Endodermal cell (in vitro differentiated cells): ENCODE measurements around the gene CLEC3B. TPM values are rescaled to one million over a fixed set of nuclear protein-coding genes. Genes with fewer than 3 reads are reported as not detected.

Experiments
- DNase-seq: peaks from one replicate; pipeline ENCODE4 v3.0.0-alpha.2; 2017
- H3K27ac ChIP-seq: 2 replicates; pipeline ENCODE4 v1.5.1; 2013; ENCODE audit warnings: mild to moderate bottlenecking, low read depth, low read length, moderate library complexity
- H3K27me3 ChIP-seq: 2 replicates; pipeline ENCODE4 v1.6.1; 2013; ENCODE audit warnings: mild to moderate bottlenecking, low read length, moderate library complexity; ENCODE audit not compliant: insufficient read depth, control insufficient read depth, poor library complexity, severe bottlenecking
- H3K36me3 ChIP-seq: 2 replicates; pipeline ENCODE4 v1.7.0; 2013; ENCODE audit warnings: mild to moderate bottlenecking, low read length, moderate library complexity; ENCODE audit not compliant: control insufficient read depth, insufficient read depth
- H3K4me1 ChIP-seq: one replicate; pipeline ENCODE4 v1.7.0; 2013; ENCODE audit warnings: low read length; ENCODE audit not compliant: control insufficient read depth, insufficient read depth
- H3K4me3 ChIP-seq: 2 replicates; pipeline ENCODE4 v1.5.1; 2013; ENCODE audit warnings: mild to moderate bottlenecking, low read length, moderate library complexity
- H3K9ac ChIP-seq: 2 replicates; pipeline ENCODE4 v1.6.1; 2013; ENCODE audit warnings: mild to moderate bottlenecking, low read length, moderate library complexity; ENCODE audit not compliant: poor library complexity, severe bottlenecking; ENCODE audit errors: extremely low read depth
- H3K9me3 ChIP-seq: 2 replicates; pipeline ENCODE4 v1.6.1; 2013; ENCODE audit warnings: mild to moderate bottlenecking, low read length, moderate library complexity; ENCODE audit not compliant: control insufficient read depth
- H3K27ac Mint-ChIP-seq: 2 replicates; pipeline ENCODE4 v1.8.0; 2020; ENCODE audit warnings: mixed read lengths
- H3K27me3 Mint-ChIP-seq: 2 replicates; pipeline ENCODE4 v1.8.0; 2021; ENCODE audit warnings: mild to moderate bottlenecking, mixed read lengths; ENCODE audit not compliant: insufficient read depth
- H3K36me3 Mint-ChIP-seq: 2 replicates; pipeline ENCODE4 v1.8.0; 2020; ENCODE audit warnings: low read depth, mixed read lengths
- H3K4me1 Mint-ChIP-seq: 2 replicates; pipeline ENCODE4 v1.8.0; 2020; ENCODE audit warnings: mixed read lengths
- H3K4me3 Mint-ChIP-seq: 2 replicates; pipeline ENCODE4 v1.8.0; 2020; ENCODE audit warnings: mild to moderate bottlenecking, moderate library complexity, mixed read lengths
- H3K9me3 Mint-ChIP-seq: 2 replicates; pipeline ENCODE4 v1.8.0; 2020; ENCODE audit warnings: mild to moderate bottlenecking, mixed read lengths
- WGBS, 2 experiments: methylation state at CpG; one replicate each; pipeline versions ENCODE4 v1.1.5 to v1.1.7; 2013; ENCODE audit warnings: missing lambda C conversion rate in 2 of 2, mixed read lengths in 1 of 2; ENCODE audit not compliant: insufficient coverage in 1 of 2, insufficient read length in 1 of 2; 5-methylcytosine and 5-hydroxymethylcytosine counted together
- total RNA-seq, 2 donors: library from RNA; stranded (reverse); fragmentation: NEBNext Ultra II Directional in 1 of 2; extraction: Animal tissue kit (Norgen Biotek cat#: 25700) in 1 of 2; gene quantifications; 2 replicates in 1 of 2; 3 replicates in 1 of 2; pipeline ENCODE4 v1.2.1, GENCODE V29; 2021
- TF ChIP-seq, protein P1 (sequence below): fragments of 200-600 bp; sonication (generic); conservative IDR thresholded peaks from 2 replicates; pipeline ENCODE4 v1.5.0; 2021; ENCODE audit warnings: antibody characterized with exemption, mild to moderate bottlenecking

CLEC3B gene
- total RNA-seq, 2 donors from 2014 or later: not detected

DNA sequence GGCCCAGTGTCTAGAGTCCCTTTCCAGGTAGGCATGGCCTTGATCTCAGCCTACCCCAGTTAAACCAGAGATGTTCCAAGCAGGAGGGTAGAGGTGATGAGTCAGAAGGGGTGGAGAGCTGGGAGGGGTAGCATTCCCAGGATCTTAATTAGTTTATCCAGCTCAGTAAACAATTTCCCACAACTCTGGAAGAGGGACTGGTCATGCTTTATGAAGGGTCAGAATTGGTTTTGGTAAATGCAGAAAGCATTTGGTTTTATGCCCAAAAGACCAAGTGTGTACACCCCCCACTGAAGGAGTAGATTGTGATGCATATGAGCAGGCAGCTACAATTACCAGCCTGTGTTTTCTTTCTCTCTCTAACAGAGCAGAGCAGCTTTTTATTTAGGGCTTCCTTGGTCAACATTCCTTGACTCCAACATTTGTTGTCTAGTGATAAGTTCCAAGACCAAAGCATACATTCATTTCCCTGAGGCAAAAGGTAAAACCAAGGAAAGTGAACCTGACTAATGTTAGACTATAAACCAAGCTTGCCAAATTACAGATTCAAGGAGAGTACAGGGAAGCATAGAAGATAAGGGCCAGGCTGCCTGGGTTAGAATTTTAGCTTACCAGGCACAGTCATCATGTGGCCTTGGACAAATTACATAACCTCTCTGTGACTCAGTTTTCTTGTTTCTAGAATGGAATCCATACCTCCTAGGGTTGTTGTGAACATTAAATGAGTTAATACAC, 32.5 kb upstream of the CLEC3B start:
- H3K27ac Mint-ChIP-seq: no peak overlapping the region
- no peak overlapping the region for H3K9ac ChIP-seq

DNA sequence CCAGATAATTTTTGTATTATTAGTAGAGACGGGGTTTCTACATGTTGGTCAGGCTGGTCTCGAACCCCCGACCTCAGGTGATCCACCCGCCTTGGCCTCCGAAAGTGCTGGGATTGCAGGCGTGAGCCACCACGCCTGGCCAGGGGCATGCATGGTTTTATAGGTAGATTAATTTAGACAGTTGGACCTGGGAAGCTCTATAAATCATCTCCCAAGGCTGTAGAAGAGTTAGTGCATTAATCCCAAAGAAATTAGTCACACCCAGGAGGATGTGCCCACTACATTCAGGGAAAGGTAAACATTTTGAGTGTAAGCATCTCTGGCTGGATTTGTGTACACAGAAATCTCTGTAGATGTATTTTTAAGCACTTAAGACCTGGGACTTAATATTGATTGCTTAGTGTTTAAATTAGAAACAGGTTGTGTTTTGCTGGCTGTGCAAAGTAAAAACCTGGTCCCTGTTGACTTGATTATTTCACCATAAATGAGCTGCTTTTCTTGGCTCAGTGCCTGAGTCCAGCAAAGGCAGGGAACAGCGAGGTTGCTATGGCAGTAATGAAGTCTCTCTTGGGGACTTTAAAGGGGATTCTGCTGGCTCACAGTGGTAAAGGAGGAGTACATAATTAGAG, 30.8 kb upstream of the CLEC3B start:
- no peaks in the 10 kb centered on the region for H3K9me3 ChIP-seq
- Mint-ChIP-seq H3K36me3 (peaks cover 69% of the 10 kb centered on the region), H3K4me3 (no peak overlapping the region), H3K4me1 (peaks cover 17% of the 10 kb centered on the region), H3K27me3 (no peaks in the 10 kb centered on the region), H3K9me3 (no peaks in the 10 kb centered on the region), H3K27ac (no peak overlapping the region)
- no peak overlapping the region for H3K9ac ChIP-seq
- no peak for DNase-seq
- peaks cover 5% of the 10 kb centered on the region for H3K4me1 ChIP-seq
- no peak overlapping the region for H3K4me3 ChIP-seq
- H3K27me3 ChIP-seq: no peaks in the 10 kb centered on the region
- no peak overlapping the region for H3K27ac ChIP-seq
- TF ChIP-seq, protein P1, sequence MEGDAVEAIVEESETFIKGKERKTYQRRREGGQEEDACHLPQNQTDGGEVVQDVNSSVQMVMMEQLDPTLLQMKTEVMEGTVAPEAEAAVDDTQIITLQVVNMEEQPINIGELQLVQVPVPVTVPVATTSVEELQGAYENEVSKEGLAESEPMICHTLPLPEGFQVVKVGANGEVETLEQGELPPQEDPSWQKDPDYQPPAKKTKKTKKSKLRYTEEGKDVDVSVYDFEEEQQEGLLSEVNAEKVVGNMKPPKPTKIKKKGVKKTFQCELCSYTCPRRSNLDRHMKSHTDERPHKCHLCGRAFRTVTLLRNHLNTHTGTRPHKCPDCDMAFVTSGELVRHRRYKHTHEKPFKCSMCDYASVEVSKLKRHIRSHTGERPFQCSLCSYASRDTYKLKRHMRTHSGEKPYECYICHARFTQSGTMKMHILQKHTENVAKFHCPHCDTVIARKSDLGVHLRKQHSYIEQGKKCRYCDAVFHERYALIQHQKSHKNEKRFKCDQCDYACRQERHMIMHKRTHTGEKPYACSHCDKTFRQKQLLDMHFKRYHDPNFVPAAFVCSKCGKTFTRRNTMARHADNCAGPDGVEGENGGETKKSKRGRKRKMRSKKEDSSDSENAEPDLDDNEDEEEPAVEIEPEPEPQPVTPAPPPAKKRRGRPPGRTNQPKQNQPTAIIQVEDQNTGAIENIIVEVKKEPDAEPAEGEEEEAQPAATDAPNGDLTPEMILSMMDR: no peak
- WGBS, 2 experiments: 87 to 92% methylated on average over 8 of the region's 8 CpGs
- H3K36me3 ChIP-seq: peaks cover 69% of the 10 kb centered on the region

More for the DNA sequence above, 32.5 kb upstream of the CLEC3B start:
- no peaks in the 10 kb centered on the region for H3K27me3 Mint-ChIP-seq
- DNase-seq: no peak
- H3K27me3 ChIP-seq: no peaks in the 10 kb centered on the region
- no peaks in the 10 kb centered on the region for H3K9me3 ChIP-seq
- H3K27ac ChIP-seq: no peak overlapping the region
- H3K36me3 Mint-ChIP-seq: peaks cover 69% of the 10 kb centered on the region
- H3K4me1 ChIP-seq: peaks cover 5% of the 10 kb centered on the region
- H3K36me3 ChIP-seq: peaks cover 69% of the 10 kb centered on the region
- no peak overlapping the region for H3K4me3 Mint-ChIP-seq
- peaks cover 23% of the 10 kb centered on the region for H3K4me1 Mint-ChIP-seq
- TF ChIP-seq, protein P1: no peak
- H3K9me3 Mint-ChIP-seq: no peaks in the 10 kb centered on the region
- H3K4me3 ChIP-seq: peak overlapping the region; percentile 0

DNA sequence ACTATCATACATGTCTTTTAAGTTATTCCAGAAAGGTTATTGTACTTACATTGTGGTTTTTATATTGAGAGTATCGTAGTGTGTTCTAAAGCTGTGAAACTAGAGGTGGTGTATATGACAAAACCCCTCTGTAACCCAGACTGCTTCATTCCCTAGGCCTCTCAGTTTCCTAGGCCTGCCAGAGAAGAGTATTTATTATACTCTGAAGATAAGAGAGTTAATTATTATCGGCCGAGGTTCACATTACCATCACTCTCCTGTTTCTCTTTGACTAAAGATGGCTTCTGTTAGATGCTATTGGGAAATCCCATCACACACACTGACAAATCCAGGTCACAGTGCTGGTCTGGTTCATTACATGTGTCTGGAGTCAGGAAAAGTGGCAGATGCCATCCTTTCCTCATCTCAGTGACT, 29.5 kb upstream of the CLEC3B start:
- WGBS, 2 experiments: 100% methylated on average over 3 of the region's 3 CpGs; no CpG with 5 or more reads in 1 of the 2 experiments
- H3K27me3 Mint-ChIP-seq: no peaks in the 10 kb centered on the region
- no peaks in the 10 kb centered on the region for H3K27me3 ChIP-seq
- H3K4me3 ChIP-seq: no peak overlapping the region
- H3K9ac ChIP-seq: no peak overlapping the region
- H3K36me3 Mint-ChIP-seq: peaks cover 68% of the 10 kb centered on the region
- TF ChIP-seq, protein P1: no peak
- peaks cover 13% of the 10 kb centered on the region for H3K4me1 Mint-ChIP-seq
- peaks cover 5% of the 10 kb centered on the region for H3K4me1 ChIP-seq
- no peak overlapping the region for H3K27ac Mint-ChIP-seq
- peaks cover 72% of the 10 kb centered on the region for H3K36me3 ChIP-seq
- no peaks in the 10 kb centered on the region for H3K9me3 ChIP-seq
- H3K4me3 Mint-ChIP-seq: no peak overlapping the region
- no peaks in the 10 kb centered on the region for H3K9me3 Mint-ChIP-seq
- no peak for DNase-seq
- no peak overlapping the region for H3K27ac ChIP-seq
